GM10248 (cell line): Measurements from ENCODE around the gene KIF13A.

Experiments used
- CTCF ChIA-PET: fragments of 300-600 bp; sonication (Branson Sonifier 250); formaldehyde crosslinking; extraction: SDS; loops from one replicate; lab custom pipeline; 2021; ENCODE audit warnings: antibody characterized with exemption; lab: Yijun Ruan, JAX
- POLR2A ChIA-PET: fragments of 350-650 bp; sonication (Branson Sonifier 250); formaldehyde crosslinking; extraction: SDS; loops from one replicate; lab custom pipeline; 2020; ENCODE audit warnings: antibody characterized with exemption; lab: Yijun Ruan, JAX
- DNase-seq: peaks from one replicate; pipeline ENCODE4 v3.0.0; 2012; ENCODE audit errors: extremely low spot score
- CTCF ChIP-seq: IDR thresholded peaks from 2 replicates; pipeline ENCODE4 v1.5.1; 2012; ENCODE audit warnings: mild to moderate bottlenecking, low read depth; ENCODE audit errors: extremely low read depth, missing control alignments, control extremely low read depth

KIF13A gene

GRCh38 chr6:17885889-17886576 is 101.4 kb downstream of the KIF13A start:
- TF ChIP-seq CTCF: no peak
- ChIA-PET CTCF (no interaction called here), POLR2A (no interaction called here)
- no peak for DNase-seq

- POLR2A ChIA-PET: no interaction called here
- CTCF ChIA-PET: interaction anchor here (1.3 kb wide), 1 partner anchor 10 kb away, joined by 3 read pairs; no protein-coding TSS in a partner anchor
- DNase-seq: peak; percentile 49
- no peak for TF ChIP-seq CTCF
Measured at GRCh38 chr6:17884498-17885478, 102.6 kb downstream of the KIF13A start.

GRCh38 chr6:17883665-17884497 is 103.6 kb downstream of the KIF13A start:
- TF ChIP-seq CTCF: no peak
- no peak for DNase-seq
- POLR2A ChIA-PET: no interaction called here
- CTCF ChIA-PET: interaction anchor here (0.7 to 1.3 kb wide), 2 partner anchors 9 to 12 kb away, joined by 3 to 4 read pairs; no protein-coding TSS in a partner anchor

- DNase-seq: no peak
- ChIA-PET CTCF (interaction anchor here (1.0 kb wide), 1 partner anchor 11 kb away, joined by 3 read pairs; no protein-coding TSS in a partner anchor), POLR2A (interaction anchor here (0.5 kb wide), 1 partner anchor 283 kb away, joined by 4 read pairs; no protein-coding TSS in a partner anchor)
- TF ChIP-seq CTCF: no peak
Measured at GRCh38 chr6:17881085-17881858, 106.2 kb downstream of the KIF13A start.

- CTCF ChIA-PET: interaction anchor here (1.5 kb wide), 1 partner anchor 14 kb away, joined by 3 read pairs; no protein-coding TSS in a partner anchor
- no peak for DNase-seq
- no peak for TF ChIP-seq CTCF
- POLR2A ChIA-PET: no interaction called here
Measured at GRCh38 chr6:17879184-17879583, 108.3 kb downstream of the KIF13A start.
